Astrocyte (in vitro differentiated cells and primary cell): Measurements from ENCODE around the gene CCR2. TPM values are rescaled to one million over a fixed set of nuclear protein-coding genes. Genes with fewer than 3 reads are reported as not detected.
A peak's percentile ranks its signal among the peaks of the same experiment; 100 is the strongest.

Experiments
- DNase-seq: peaks from one replicate; pipeline ENCODE4 v3.0.0-alpha.2; 2010; ENCODE audit warnings: low read depth
- FAIRE-seq: peaks from 2 replicates; lab custom pipeline; 2011; peaks lifted over from hg19 to GRCh38; lab: Jason Lieb, UNC
- H2AFZ ChIP-seq: 2 replicates; pipeline ENCODE4 v1.6.0; 2012; ENCODE audit warnings: low read depth, low read length, inconsistent platforms
- H3K27ac ChIP-seq: 2 replicates; pipeline ENCODE4 v1.5.1; 2011; ENCODE audit warnings: low read depth, low read length, inconsistent platforms
- H3K27me3 ChIP-seq: 2 replicates; pipeline ENCODE4 v1.6.0; 2011; ENCODE audit warnings: low read length, inconsistent platforms; ENCODE audit not compliant: insufficient read depth
- H3K36me3 ChIP-seq: 2 replicates; pipeline ENCODE4 v1.5.1; 2011; ENCODE audit warnings: low read length, inconsistent platforms; ENCODE audit not compliant: insufficient read depth
- H3K4me1 ChIP-seq: 2 replicates; pipeline ENCODE4 v1.5.1; 2011; ENCODE audit warnings: low read length, inconsistent platforms; ENCODE audit not compliant: insufficient read depth
- H3K4me2 ChIP-seq: 2 replicates; pipeline ENCODE4 v1.6.0; 2012; ENCODE audit warnings: low read length, inconsistent platforms
- H3K4me3 ChIP-seq: 2 replicates; pipeline ENCODE4 v1.5.1; 2011; ENCODE audit warnings: low read depth, mild to moderate bottlenecking, low read length, inconsistent platforms; ENCODE audit not compliant: insufficient read depth
- H3K79me2 ChIP-seq: 2 replicates; pipeline ENCODE4 v1.6.0; 2012; ENCODE audit warnings: mild to moderate bottlenecking, low read length, inconsistent platforms; ENCODE audit not compliant: insufficient read depth
- H3K9ac ChIP-seq: 2 replicates; pipeline ENCODE4 v1.6.0; 2012; ENCODE audit warnings: mild to moderate bottlenecking, low read length, inconsistent platforms
- H3K9me3 ChIP-seq: 2 replicates; pipeline ENCODE4 v1.5.1; 2012; ENCODE audit warnings: low read depth, mild to moderate bottlenecking, low read length, inconsistent platforms; ENCODE audit not compliant: insufficient read depth
- H4K20me1 ChIP-seq: 2 replicates; pipeline ENCODE4 v1.6.0; 2012; ENCODE audit warnings: low read length, inconsistent platforms; ENCODE audit not compliant: insufficient read depth
- H3K27ac Mint-ChIP-seq: one replicate; pipeline ENCODE4 v1.8.0; 2021; ENCODE audit warnings: mild to moderate bottlenecking, mixed read lengths; ENCODE audit not compliant: unreplicated experiment
- H3K27me3 Mint-ChIP-seq: one replicate; pipeline ENCODE4 v1.8.0; 2021; ENCODE audit warnings: low read depth, mixed read lengths; ENCODE audit not compliant: unreplicated experiment
- H3K36me3 Mint-ChIP-seq: one replicate; pipeline ENCODE4 v1.8.0; 2021; ENCODE audit warnings: low read depth, mixed read lengths; ENCODE audit not compliant: unreplicated experiment
- H3K4me1 Mint-ChIP-seq: one replicate; pipeline ENCODE4 v1.8.0; 2021; ENCODE audit warnings: low read depth, mixed read lengths; ENCODE audit not compliant: unreplicated experiment
- H3K4me3 Mint-ChIP-seq: one replicate; pipeline ENCODE4 v1.8.0; 2021; ENCODE audit warnings: mild to moderate bottlenecking, moderate library complexity, mixed read lengths; ENCODE audit not compliant: unreplicated experiment
- H3K9me3 Mint-ChIP-seq: one replicate; pipeline ENCODE4 v1.8.0; 2021; ENCODE audit warnings: mild to moderate bottlenecking, mixed read lengths; ENCODE audit not compliant: unreplicated experiment
- EZH2 ChIP-seq: IDR thresholded peaks from 2 replicates; pipeline ENCODE4 v1.6.1; 2012; ENCODE audit warnings: mild to moderate bottlenecking, low read length, inconsistent platforms; ENCODE audit not compliant: insufficient read depth
- total RNA-seq: library from RNA; stranded (reverse); gene quantifications from 2 replicates; pipeline ENCODE4 v1.2.1, GENCODE V29; 2021
- TF ChIP-seq, protein P1 (sequence below): IDR thresholded peaks from 2 replicates; pipeline ENCODE4 v1.5.1; 2011; ENCODE audit warnings: low read depth, mild to moderate bottlenecking, inconsistent platforms, low read length, moderate library complexity; ENCODE audit not compliant: insufficient read depth

Gene CCR2
- total RNA-seq, 1 donor from 2014 or later = not detected

DNA sequence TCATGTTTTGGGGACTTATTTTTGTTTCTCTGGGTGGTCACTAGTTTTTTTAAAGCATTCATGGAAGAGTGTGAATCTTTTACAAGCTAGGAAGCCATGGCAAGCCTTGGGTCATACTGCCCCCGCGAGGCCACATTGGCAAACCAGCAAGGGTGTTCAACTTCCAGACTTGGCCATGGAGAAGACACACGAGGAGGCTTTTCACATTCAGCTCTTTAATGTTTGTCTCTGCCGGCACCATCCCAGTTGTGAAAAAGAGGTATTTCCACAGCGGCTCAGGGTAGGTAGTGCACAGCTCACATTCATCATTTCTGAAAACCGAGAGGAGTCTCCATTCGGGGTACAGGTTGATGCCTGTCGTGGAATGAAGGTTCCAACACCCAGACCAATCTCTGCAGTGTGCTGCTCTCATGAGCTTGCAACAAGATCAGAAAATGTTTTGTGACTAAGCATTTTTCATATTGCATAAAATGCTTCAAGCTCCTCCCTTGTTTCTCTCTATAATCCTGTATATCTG is 24.6 kb downstream of the CCR2 start:
- Histone ChIP-seq H3K4me3 (no peak overlapping the region), H3K36me3 (no peaks in the 10 kb centered on the region), H3K4me2 (no peak overlapping the region), H4K20me1 (no peaks in the 10 kb centered on the region), H3K9ac (no peak overlapping the region), H3K4me1 (no peaks in the 10 kb centered on the region), H3K9me3 (no peaks in the 10 kb centered on the region), H2AFZ (no peak overlapping the region), H3K79me2 (no peaks in the 10 kb centered on the region), H3K27ac (no peak overlapping the region), H3K27me3 (peaks cover 44% of the 10 kb centered on the region)
- DNase-seq = peak; percentile 17
- H3K4me3 Mint-ChIP-seq = no peak overlapping the region
- H3K27ac Mint-ChIP-seq = no peak overlapping the region
- TF ChIP-seq, protein P1, sequence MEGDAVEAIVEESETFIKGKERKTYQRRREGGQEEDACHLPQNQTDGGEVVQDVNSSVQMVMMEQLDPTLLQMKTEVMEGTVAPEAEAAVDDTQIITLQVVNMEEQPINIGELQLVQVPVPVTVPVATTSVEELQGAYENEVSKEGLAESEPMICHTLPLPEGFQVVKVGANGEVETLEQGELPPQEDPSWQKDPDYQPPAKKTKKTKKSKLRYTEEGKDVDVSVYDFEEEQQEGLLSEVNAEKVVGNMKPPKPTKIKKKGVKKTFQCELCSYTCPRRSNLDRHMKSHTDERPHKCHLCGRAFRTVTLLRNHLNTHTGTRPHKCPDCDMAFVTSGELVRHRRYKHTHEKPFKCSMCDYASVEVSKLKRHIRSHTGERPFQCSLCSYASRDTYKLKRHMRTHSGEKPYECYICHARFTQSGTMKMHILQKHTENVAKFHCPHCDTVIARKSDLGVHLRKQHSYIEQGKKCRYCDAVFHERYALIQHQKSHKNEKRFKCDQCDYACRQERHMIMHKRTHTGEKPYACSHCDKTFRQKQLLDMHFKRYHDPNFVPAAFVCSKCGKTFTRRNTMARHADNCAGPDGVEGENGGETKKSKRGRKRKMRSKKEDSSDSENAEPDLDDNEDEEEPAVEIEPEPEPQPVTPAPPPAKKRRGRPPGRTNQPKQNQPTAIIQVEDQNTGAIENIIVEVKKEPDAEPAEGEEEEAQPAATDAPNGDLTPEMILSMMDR = peak; percentile 69
- TF ChIP-seq EZH2 = no peak
- H3K36me3 Mint-ChIP-seq = no peaks in the 10 kb centered on the region
- H3K9me3 Mint-ChIP-seq = no peaks in the 10 kb centered on the region
- FAIRE-seq = no peak
- peaks cover 4% of the 10 kb centered on the region for H3K4me1 Mint-ChIP-seq
- peaks cover 20% of the 10 kb centered on the region for H3K27me3 Mint-ChIP-seq

DNA sequence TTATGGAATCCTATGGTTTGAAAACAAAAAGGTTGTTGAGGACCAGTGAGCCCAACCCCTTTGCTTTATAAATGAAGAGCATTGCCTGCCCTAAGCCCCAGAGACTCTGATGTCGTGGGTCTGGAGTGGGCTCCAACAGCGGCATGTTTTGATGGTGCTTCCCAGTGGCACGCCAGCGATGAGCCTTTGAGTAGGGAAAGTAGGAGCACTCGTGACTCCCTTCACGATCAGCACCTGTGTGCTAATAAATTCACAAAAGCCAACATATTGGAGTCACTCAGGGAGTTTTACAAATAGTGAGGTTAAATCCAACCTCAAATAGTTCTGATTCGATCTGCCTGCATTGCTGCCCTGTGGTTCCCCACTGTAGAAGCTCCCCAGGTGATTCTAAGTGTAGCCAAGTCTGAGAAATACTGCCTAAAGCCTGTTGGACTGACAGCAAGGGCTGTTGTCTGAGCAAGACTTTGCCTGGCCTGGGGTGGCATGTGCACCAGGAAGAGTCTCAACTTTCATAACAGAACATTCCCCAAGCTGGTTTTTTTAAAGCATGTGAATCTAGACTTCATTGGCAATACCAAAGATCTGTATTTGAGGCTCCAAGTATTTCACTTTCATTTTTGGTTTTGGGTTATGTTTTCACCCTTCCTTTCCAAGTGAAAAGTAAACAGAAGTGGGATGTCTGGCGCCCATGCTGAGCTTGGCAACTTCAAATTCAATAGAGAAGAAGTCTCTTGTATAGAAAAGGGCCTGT is 26.7 kb downstream of the CCR2 start:
- peaks cover 10% of the 10 kb centered on the region for H3K4me1 Mint-ChIP-seq
- Histone ChIP-seq H3K79me2 (no peaks in the 10 kb centered on the region), H4K20me1 (no peaks in the 10 kb centered on the region), H3K27ac (no peak overlapping the region), H3K27me3 (peaks cover 29% of the 10 kb centered on the region), H3K4me2 (no peak overlapping the region), H3K36me3 (no peaks in the 10 kb centered on the region), H3K9ac (no peak overlapping the region), H2AFZ (no peak overlapping the region), H3K4me1 (no peaks in the 10 kb centered on the region), H3K9me3 (no peaks in the 10 kb centered on the region), H3K4me3 (no peak overlapping the region)
- no peak for TF ChIP-seq EZH2
- TF ChIP-seq, protein P1 = no peak
- DNase-seq (no peak), FAIRE-seq (no peak)
- H3K27ac Mint-ChIP-seq = no peak overlapping the region
- H3K4me3 Mint-ChIP-seq = no peak overlapping the region
- no peaks in the 10 kb centered on the region for H3K9me3 Mint-ChIP-seq
- H3K27me3 Mint-ChIP-seq = peaks cover 6% of the 10 kb centered on the region
- no peaks in the 10 kb centered on the region for H3K36me3 Mint-ChIP-seq

DNA sequence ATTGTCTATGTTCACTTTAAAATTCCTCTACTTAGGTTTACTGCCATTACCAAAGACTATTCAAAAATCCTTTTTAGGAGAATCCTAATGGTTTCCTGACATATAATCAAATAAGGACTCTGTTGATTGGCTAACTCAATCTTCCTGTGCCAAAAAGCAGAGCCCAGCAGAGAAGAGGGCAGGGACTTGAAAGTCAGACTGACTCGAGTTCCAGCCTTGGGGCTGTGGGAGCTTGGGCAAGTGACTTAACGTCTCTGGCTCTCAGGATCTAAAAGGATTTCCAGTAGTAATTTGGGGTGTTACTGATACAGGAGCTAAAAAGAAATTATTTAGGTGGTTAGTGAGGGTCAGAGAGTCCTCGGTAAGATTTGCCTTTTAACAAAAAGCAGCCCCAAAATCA is 27.7 kb downstream of the CCR2 start:
- H3K36me3 ChIP-seq = no peaks in the 10 kb centered on the region
- H3K4me1 Mint-ChIP-seq = peaks cover 17% of the 10 kb centered on the region
- H3K4me3 Mint-ChIP-seq = no peak overlapping the region
- no peaks in the 10 kb centered on the region for H3K79me2 ChIP-seq
- H3K27ac ChIP-seq = no peak overlapping the region
- H3K9ac ChIP-seq = no peak overlapping the region
- H3K4me3 ChIP-seq = no peak overlapping the region
- DNase-seq (no peak), FAIRE-seq (no peak)
- H3K9me3 ChIP-seq = no peaks in the 10 kb centered on the region
- peaks cover 21% of the 10 kb centered on the region for H3K27me3 ChIP-seq
- H3K9me3 Mint-ChIP-seq = no peaks in the 10 kb centered on the region
- H4K20me1 ChIP-seq = no peaks in the 10 kb centered on the region
- no peaks in the 10 kb centered on the region for H3K4me1 ChIP-seq
- H2AFZ ChIP-seq = no peak overlapping the region
- peaks cover 6% of the 10 kb centered on the region for H3K27me3 Mint-ChIP-seq
- no peaks in the 10 kb centered on the region for H3K36me3 Mint-ChIP-seq
- TF ChIP-seq, protein P1 = no peak
- no peak for TF ChIP-seq EZH2
- no peak overlapping the region for H3K4me2 ChIP-seq
- no peak overlapping the region for H3K27ac Mint-ChIP-seq
